ENCODE results near the gene KIF6. TPM values are rescaled to one million over a fixed set of nuclear protein-coding genes. Genes with fewer than 3 reads are reported as not detected.
"Not testable (repeated sequence)": the region's sequence is repeated elsewhere in the genome, so short reads cannot be mapped to it uniquely, and the experiment has no call there.

KIF6 gene
- total RNA-seq, 2 experiments from 2014 or later, result not detected

DNA sequence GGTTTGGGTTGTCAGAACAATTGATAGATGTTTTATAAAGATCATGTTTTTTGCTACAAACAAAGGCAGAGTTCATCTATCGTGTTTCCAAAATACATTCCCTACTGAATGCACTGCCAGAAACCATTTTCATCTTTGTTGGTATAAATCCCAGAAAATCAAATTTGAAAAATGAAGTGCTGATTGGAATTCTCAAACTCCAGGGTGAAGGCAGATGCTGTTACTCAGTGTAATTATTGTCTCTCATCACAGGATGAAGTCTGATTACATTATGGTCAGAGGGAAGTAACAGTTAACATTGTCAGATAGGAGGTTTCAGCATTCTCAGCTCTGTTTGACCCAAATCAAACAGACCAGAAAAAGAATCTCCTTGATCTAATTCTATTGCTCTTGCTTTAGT lies 204.3 kb downstream of the KIF6 start:
- no peak overlapping the region for H3K4me3 Mint-ChIP-seq
- H3K9me3 Mint-ChIP-seq, result no peaks in the 10 kb centered on the region
- H3K4me1 Mint-ChIP-seq, result no peaks in the 10 kb centered on the region
- ChIA-PET CTCF (no interaction called here), POLR2A (no interaction called here)
- no peaks in the 10 kb centered on the region for H3K36me3 Mint-ChIP-seq (ENCODE audit: low read depth)
- DNase-seq, result no peak
- H3K27ac Mint-ChIP-seq, result no peak overlapping the region
- peaks cover under 1% of the 10 kb centered on the region for H3K27me3 Mint-ChIP-seq

DNA sequence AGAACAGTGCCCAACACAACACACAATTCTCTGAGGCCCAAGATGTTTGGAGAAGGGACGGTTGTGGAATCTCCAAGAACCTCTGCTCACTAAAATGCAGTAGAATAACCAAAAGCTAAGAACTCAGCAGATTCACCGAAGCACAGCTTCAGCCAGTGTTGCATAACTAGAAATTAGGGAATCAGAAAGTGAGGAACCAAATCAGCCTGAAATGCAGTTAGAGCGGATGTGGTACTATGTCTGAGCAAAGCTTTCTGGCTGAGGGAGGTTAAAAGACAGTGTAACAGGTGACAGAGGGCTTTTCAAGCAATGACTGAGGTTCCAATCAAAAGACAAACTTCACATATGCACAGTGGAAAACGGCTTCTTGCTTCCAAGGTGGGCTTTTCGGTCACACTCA lies 204.8 kb downstream of the KIF6 start:
- DNase-seq, result no peak
- Mint-ChIP-seq H3K4me1 (no peaks in the 10 kb centered on the region), H3K27me3 (peaks cover 2% of the 10 kb centered on the region), H3K9me3 (no peaks in the 10 kb centered on the region), H3K36me3 (ENCODE audit: low read depth) (no peaks in the 10 kb centered on the region), H3K27ac (no peak overlapping the region), H3K4me3 (no peak overlapping the region)
- ChIA-PET POLR2A (no interaction called here), CTCF (no interaction called here)

DNA sequence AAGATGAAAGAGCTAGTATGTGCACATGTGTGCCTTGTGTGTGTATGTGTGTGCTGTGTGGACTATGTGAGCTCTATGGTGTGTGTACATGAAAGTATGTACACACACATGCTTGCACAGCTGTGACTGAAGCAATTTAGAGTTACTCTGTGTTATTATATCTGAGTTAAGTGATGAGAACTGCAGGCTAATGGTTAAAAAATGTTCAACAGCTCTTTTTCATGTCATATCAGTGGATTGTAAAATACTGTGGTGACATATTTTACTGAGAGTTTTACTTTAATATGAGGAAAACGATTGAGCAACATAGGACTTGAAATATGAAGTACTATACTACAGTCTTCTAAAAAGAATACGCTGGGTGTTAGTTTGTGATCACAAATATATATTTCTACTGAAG lies 207.0 kb downstream of the KIF6 start:
- H3K4me1 Mint-ChIP-seq, result no peaks in the 10 kb centered on the region
- POLR2A ChIA-PET, result no interaction called here
- H3K36me3 Mint-ChIP-seq (ENCODE audit: low read depth), result no peaks in the 10 kb centered on the region
- peaks cover 3% of the 10 kb centered on the region for H3K27me3 Mint-ChIP-seq
- H3K27ac Mint-ChIP-seq, result no peak overlapping the region
- H3K4me3 Mint-ChIP-seq, result no peak overlapping the region
- CTCF ChIA-PET, result no interaction called here
- H3K9me3 Mint-ChIP-seq, result no peaks in the 10 kb centered on the region
- DNase-seq, result no peak

DNA sequence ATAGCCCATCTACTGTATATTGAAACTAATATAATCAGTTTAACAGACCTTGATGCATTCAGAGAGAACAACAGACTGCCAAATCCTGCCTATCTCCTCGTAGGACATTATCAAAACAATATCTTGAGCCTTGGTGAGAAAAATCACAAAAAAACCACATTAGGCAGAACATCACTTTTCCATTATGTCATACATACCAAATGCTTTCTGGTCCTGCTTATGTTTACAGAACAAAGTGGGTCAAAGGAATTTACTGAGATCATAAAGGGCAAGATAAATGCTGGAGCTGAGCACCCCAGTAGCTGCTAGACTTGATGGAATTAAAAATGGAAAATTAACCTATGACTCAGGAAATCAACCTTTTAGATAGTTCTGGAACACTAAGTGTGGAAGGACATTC lies 207.5 kb downstream of the KIF6 start:
- H3K9me3 Mint-ChIP-seq, result no peaks in the 10 kb centered on the region
- no peak overlapping the region for H3K27ac Mint-ChIP-seq
- H3K36me3 Mint-ChIP-seq (ENCODE audit: low read depth), result no peaks in the 10 kb centered on the region
- CTCF ChIA-PET, result no interaction called here
- H3K27me3 Mint-ChIP-seq, result peaks cover 3% of the 10 kb centered on the region
- POLR2A ChIA-PET, result no interaction called here
- no peak for DNase-seq
- H3K4me1 Mint-ChIP-seq, result no peaks in the 10 kb centered on the region
- no peak overlapping the region for H3K4me3 Mint-ChIP-seq

DNA sequence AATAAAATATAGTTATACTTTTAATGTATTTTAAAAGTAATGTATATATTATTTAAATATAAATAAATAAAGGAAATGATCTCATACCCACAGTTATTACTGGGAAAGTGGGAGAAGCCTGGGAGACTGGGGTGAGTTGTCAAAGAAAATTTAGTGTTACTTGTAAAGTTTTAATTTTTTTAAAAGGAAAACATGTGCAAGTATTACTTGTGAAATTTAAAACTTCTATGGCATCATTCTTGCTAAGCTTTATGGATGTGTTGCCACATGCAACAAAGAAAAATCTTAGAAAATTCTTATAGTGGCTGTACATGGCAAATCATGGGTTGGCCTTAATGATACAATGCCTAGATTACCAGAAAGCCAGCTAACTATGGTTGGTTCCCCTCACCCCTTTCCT lies 208.7 kb downstream of the KIF6 start:
- Mint-ChIP-seq H3K27ac (no peak overlapping the region), H3K27me3 (peaks cover 3% of the 10 kb centered on the region), H3K4me3 (no peak overlapping the region), H3K9me3 (no peaks in the 10 kb centered on the region), H3K4me1 (no peaks in the 10 kb centered on the region), H3K36me3 (ENCODE audit: low read depth) (no peaks in the 10 kb centered on the region)
- ChIA-PET CTCF (no interaction called here), POLR2A (no interaction called here)
- DNase-seq, result no peak

DNA sequence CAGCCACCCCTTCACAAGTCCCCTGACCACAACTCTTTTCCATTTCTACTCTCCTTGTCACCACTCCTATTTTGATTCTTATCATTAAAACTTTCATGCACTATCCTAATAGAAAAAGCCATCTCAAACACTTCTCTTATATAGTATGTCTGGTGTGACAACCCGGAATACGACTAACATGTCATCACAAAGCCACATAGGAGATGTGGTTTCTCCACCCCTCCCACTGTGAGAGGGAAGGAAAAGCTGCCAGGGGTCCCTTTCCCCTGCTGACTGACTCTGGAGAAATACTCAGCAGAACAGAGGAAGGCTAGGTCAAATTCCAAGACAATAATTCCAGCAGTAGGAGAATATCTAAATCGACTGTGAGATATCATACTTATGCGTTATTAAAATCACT lies 209.7 kb downstream of the KIF6 start:
- ChIA-PET CTCF (no interaction called here), POLR2A (no interaction called here)
- H3K4me1 Mint-ChIP-seq, result no peaks in the 10 kb centered on the region
- H3K4me3 Mint-ChIP-seq, result no peak overlapping the region
- no peak for DNase-seq
- no peaks in the 10 kb centered on the region for H3K9me3 Mint-ChIP-seq
- H3K36me3 Mint-ChIP-seq (ENCODE audit: low read depth), result no peaks in the 10 kb centered on the region
- H3K27ac Mint-ChIP-seq, result no peak overlapping the region
- H3K27me3 Mint-ChIP-seq, result peaks cover 3% of the 10 kb centered on the region

DNA sequence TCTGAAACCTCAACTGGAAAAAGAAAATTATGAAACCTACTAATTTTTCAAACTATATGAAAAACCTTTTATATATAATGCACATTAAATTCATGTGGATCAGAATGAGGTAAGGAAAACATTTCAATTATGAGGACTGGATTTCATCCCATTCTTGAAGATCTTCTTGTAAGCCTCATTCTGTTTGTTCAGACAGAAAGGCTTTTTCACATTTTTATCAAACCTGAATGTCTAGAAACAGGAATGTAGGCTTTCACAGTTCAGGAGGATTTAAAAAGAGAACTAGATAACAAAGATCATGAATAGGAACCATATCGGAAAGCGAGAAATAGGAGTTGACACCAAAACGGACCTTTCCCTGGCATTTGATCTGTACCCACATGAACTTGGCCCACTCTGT lies 210.2 kb downstream of the KIF6 start:
- CTCF ChIA-PET, result no interaction called here
- no peak overlapping the region for H3K27ac Mint-ChIP-seq
- no peak for DNase-seq
- no peaks in the 10 kb centered on the region for H3K9me3 Mint-ChIP-seq
- H3K27me3 Mint-ChIP-seq, result peaks cover 3% of the 10 kb centered on the region
- H3K4me3 Mint-ChIP-seq, result no peak overlapping the region
- H3K36me3 Mint-ChIP-seq (ENCODE audit: low read depth), result no peaks in the 10 kb centered on the region
- no peaks in the 10 kb centered on the region for H3K4me1 Mint-ChIP-seq
- POLR2A ChIA-PET, result no interaction called here

DNA sequence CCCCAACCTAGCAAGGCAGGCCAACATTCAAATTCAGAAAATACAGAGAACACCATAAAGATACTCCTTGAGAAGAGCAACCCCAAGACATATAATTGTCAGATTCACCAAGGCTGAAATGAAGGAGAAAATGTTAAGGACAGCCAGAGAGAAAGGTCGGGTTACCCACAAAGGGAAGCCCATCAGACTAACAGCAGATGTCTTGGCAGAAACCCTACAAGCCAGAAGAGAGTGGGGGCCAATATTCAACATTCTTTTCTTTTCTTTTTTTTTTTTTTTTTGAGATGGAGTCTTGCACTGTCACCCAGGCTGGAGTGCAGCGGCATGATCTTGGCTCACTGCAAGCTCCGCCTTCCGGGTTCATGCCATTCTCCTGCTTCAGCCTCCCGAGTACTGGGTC lies 215.4 kb downstream of the KIF6 start:
- CTCF ChIA-PET, POLR2A ChIA-PET: not testable (repeated sequence)

DNA sequence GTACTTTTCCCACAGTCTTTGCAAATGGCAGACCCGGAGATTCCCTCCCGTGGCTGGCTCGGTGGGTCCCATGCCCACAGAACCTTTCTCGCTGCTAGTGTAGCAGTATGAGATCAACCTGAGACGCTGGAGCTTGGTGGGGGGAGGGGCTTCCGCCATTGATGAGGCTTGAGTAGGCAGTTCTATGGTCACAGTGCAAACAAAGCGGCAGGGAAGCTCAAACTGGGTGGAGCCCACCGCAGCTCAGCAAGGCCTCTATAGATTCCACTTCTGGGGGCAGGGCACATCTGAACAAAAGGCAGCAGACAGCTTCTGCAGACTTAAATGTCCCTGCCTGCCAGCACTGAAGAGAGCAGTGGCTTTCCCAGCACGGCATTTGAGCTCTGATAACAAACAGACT lies 216.7 kb downstream of the KIF6 start:
- Mint-ChIP-seq H3K9me3 (no peaks in the 10 kb centered on the region), H3K27ac (no peak overlapping the region), H3K27me3 (no peaks in the 10 kb centered on the region), H3K4me3 (no peak overlapping the region), H3K4me1 (no peaks in the 10 kb centered on the region), H3K36me3 (ENCODE audit: low read depth) (no peaks in the 10 kb centered on the region)
- no peak for DNase-seq
- CTCF ChIA-PET, result no interaction called here
- POLR2A ChIA-PET, result no interaction called here

More for the DNA sequence above, 215.4 kb downstream of the KIF6 start:
- DNase-seq; H3K9me3 Mint-ChIP-seq; H3K36me3 Mint-ChIP-seq (ENCODE audit: low read depth); H3K4me3 Mint-ChIP-seq; H3K27me3 Mint-ChIP-seq; H3K4me1 Mint-ChIP-seq; H3K27ac Mint-ChIP-seq: not testable (repeated sequence)

DNA sequence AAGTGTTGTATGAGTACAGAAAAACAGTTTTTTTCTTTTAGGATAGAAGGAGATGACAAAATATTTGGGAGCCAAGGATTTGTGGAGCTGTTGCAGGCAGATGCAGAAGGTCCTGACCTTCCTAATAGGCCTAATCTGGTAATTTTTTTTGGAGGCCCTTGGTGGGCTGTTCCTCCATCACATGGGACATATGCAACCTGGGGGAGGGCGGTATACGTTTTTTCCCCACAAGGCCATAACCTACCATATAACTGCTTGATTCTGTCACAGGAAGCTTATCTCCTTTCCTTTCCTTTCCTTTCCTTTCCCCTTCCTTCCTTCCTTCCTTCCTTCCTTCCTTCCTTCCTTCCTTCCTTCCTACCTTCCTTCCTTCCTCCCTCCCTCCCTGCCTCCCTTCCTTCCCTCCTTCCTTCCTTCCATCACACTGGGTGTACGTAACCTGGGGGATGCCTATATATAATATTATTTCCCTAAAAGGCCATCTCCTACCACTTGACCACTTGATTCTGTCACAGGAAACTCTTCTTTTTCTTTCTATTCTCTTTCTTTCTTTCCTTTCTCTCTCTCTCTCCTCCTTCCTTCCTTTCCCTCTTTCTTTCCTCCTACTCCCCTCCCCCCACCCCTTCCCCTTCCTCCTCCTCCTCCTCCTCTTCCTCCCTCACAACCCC lies 217.7 kb downstream of the KIF6 start:
- Mint-ChIP-seq H3K4me3 (no peak overlapping the region), H3K36me3 (ENCODE audit: low read depth) (no peaks in the 10 kb centered on the region), H3K27me3 (peaks cover 4% of the 10 kb centered on the region), H3K4me1 (no peaks in the 10 kb centered on the region), H3K9me3 (peaks cover 5% of the 10 kb centered on the region), H3K27ac (no peak overlapping the region)
- CTCF ChIA-PET, result no interaction called here
- POLR2A ChIA-PET, result no interaction called here
- DNase-seq, result no peak

DNA sequence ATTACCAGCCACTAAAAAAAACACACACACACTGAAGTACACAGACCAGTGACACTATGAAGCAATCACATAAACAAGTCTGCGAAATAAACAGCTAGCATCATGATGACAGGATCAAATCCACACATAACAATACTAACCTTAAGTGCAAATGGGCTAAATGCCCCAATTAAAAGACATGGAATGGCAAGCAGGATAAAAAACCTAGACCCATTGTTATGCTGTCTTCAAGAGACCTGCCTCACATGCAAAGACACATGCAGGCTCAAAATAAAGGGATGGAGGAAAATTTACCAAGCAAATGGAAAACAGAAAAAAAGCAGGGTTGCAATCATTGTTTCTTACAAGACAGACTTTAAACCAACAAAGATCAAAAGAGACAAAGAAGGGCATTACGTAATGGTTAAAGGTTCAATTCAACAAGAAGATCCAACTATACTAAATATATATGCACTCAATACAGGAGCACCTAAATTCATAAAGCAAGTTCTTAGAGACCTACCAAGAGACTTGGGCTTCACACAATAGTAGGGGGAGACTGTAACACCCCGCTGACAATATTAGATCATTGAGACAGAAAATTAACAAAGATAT lies 222.7 kb downstream of the KIF6 start:
- H3K36me3 Mint-ChIP-seq (ENCODE audit: low read depth); DNase-seq; H3K4me1 Mint-ChIP-seq; CTCF ChIA-PET; H3K27ac Mint-ChIP-seq; H3K27me3 Mint-ChIP-seq; POLR2A ChIA-PET; H3K4me3 Mint-ChIP-seq: not testable (repeated sequence)
- H3K9me3 Mint-ChIP-seq, result peaks cover 11% of the 10 kb centered on the region

DNA sequence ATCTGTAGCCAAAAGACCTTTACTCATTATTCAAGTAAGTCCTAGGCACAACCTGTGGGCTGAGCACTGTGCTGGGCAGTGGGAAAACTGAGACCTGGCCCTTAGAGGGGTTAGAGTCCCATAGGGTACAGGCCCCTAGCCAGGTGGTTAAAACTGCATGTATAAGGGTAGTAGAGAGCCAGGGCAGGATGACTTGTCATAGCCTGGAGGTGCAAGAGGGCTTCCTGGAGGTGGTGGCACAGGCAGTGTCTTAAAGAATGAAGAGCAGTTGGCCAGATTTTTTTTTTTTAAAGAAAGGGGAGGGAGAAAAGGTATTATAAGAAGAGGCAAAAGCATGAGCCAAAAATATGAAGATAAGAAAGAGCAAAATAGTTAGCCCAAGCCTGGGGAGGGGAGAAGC lies 226.2 kb downstream of the KIF6 start:
- H3K9me3 Mint-ChIP-seq, result peaks cover 11% of the 10 kb centered on the region
- ChIA-PET POLR2A (no interaction called here), CTCF (no interaction called here)
- no peaks in the 10 kb centered on the region for H3K4me1 Mint-ChIP-seq
- DNase-seq, result no peak
- H3K27me3 Mint-ChIP-seq, result peaks cover 4% of the 10 kb centered on the region
- no peak overlapping the region for H3K4me3 Mint-ChIP-seq
- no peak overlapping the region for H3K27ac Mint-ChIP-seq
- H3K36me3 Mint-ChIP-seq (ENCODE audit: low read depth), result no peaks in the 10 kb centered on the region

DNA sequence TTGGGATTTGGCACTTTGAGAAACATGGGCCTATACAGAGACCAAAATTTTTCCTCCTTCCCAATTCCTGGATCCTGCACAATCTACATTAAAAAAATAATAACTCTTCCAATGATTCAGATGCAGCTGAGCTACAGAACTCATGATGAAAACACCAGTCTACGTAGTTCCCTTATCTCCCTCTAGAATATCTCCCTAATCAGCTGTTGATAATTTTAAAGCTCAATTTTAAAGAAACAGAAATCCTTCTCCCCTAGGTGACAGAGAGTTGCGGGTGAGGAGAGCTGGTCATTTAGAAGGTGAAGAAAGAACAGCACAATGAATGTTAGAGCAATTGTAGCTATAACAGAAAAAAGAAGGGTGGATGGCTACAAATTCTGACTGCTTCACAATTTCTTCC lies 227.1 kb downstream of the KIF6 start:
- Mint-ChIP-seq H3K36me3 (ENCODE audit: low read depth) (no peaks in the 10 kb centered on the region), H3K9me3 (peaks cover 10% of the 10 kb centered on the region), H3K4me3 (no peak overlapping the region), H3K27me3 (peaks cover 3% of the 10 kb centered on the region), H3K27ac (no peak overlapping the region), H3K4me1 (no peaks in the 10 kb centered on the region)
- POLR2A ChIA-PET, result no interaction called here
- CTCF ChIA-PET, result no interaction called here
- no peak for DNase-seq

DNA sequence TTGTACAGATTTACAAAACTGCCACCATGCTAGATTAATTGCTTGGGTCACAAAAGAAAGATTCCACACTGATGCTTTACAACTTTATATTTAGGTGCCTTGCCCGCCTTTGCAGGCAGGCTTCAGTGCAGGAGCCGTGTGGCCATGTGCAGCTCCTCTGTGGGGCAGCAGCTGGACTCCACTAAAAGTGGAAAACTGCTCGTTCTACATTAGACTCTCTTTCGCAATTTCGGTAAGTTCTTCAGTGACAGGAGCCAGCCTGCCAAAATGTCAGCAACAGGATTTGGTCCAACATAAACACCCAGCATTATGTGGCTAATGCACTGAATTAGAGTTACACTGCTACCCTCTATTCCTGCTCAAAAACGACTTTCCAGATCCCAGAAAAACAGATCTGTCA lies 228.3 kb downstream of the KIF6 start:
- Mint-ChIP-seq H3K9me3 (peaks cover 4% of the 10 kb centered on the region), H3K27ac (no peak overlapping the region), H3K4me3 (no peak overlapping the region), H3K4me1 (no peaks in the 10 kb centered on the region), H3K27me3 (peaks cover 2% of the 10 kb centered on the region), H3K36me3 (ENCODE audit: low read depth) (no peaks in the 10 kb centered on the region)
- POLR2A ChIA-PET, result no interaction called here
- CTCF ChIA-PET, result no interaction called here
- DNase-seq, result no peak

Measured in activated CD4-positive, alpha-beta memory T cell treated with anti-CD3 and anti-CD28 coated beads, Interleukin-2, amount 10 ng/mL, durations not matched to agents 7 days and 5 days (primary cell).